DND-41 (cell line): ENCODE data around the gene MVB12B.

Source experiments
- EZH2 ChIP-seq: IDR thresholded peaks from 3 replicates; pipeline ENCODE4 v1.6.1; 2012; ENCODE audit warnings: borderline replicate concordance, low read depth, mild to moderate bottlenecking, moderate library complexity, low read length, inconsistent platforms; ENCODE audit not compliant: severe bottlenecking
- TF ChIP-seq, protein P1 (sequence below): IDR thresholded peaks from 2 replicates; pipeline ENCODE4 v1.5.1; 2012; ENCODE audit warnings: borderline replicate concordance, low read length, moderate library complexity, mild to moderate bottlenecking; ENCODE audit not compliant: poor library complexity, severe bottlenecking; ENCODE audit errors: extremely low read depth

DNA sequence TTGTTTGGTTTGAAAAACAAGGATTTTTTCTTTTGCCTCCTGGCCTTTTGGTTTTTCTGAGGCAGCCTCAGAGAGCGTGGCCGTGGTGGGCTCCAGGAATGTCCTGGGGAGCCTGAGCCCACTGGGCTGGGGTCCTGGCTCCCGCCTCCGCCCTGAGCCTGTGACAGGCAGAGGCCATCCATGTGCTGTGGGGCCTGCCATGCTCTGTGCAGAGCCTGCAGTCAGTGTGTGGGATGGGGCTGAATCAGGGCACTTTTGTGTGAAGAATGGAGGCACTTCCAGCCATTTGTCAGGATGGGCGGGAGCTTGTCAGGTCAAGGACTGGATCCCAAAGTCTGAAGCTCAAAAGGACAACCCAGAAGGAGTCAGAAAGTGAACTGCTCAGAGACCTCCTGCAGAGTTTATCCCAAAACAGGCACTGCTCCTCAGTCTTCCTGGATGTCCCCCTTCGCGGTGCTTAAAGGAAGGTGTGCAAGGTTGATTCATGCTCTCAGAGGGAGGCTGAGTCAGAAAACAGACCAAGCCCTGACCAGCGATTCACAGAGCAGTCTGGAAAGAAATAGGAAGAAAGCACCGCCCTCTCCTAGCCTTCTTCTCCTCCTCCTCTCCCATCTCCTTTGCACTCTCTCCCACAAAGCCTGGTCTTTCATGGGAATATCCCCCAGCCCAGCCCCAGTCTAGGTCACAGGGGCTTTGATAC lies 53.2 kb downstream of the MVB12B start:
- TF ChIP-seq, protein P1, sequence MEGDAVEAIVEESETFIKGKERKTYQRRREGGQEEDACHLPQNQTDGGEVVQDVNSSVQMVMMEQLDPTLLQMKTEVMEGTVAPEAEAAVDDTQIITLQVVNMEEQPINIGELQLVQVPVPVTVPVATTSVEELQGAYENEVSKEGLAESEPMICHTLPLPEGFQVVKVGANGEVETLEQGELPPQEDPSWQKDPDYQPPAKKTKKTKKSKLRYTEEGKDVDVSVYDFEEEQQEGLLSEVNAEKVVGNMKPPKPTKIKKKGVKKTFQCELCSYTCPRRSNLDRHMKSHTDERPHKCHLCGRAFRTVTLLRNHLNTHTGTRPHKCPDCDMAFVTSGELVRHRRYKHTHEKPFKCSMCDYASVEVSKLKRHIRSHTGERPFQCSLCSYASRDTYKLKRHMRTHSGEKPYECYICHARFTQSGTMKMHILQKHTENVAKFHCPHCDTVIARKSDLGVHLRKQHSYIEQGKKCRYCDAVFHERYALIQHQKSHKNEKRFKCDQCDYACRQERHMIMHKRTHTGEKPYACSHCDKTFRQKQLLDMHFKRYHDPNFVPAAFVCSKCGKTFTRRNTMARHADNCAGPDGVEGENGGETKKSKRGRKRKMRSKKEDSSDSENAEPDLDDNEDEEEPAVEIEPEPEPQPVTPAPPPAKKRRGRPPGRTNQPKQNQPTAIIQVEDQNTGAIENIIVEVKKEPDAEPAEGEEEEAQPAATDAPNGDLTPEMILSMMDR, result no peak
- TF ChIP-seq EZH2, result no peak
